Measurements from ENCODE around the gene FCRL4.

DNA sequence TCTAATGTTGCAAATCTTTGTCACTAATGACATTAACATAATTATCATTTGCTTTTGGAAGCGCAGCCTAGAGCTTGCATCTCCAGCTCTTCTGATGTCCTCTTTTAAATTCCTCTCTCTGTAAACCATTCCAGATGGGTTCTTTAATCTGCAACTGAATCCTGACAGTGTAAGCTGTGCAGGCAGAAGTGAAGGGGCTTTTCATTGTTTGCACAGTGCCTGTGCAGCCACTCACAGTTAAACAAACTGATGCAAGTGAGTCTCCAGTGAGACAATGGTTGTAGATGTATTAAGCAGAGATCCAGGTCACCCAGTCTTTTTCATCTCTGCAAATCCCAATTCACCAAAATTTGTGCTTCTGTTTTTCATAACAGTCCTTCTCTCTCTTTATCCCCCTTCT is 23.0 kb downstream of the FCRL4 start:
- TF ChIP-seq, protein P1, sequence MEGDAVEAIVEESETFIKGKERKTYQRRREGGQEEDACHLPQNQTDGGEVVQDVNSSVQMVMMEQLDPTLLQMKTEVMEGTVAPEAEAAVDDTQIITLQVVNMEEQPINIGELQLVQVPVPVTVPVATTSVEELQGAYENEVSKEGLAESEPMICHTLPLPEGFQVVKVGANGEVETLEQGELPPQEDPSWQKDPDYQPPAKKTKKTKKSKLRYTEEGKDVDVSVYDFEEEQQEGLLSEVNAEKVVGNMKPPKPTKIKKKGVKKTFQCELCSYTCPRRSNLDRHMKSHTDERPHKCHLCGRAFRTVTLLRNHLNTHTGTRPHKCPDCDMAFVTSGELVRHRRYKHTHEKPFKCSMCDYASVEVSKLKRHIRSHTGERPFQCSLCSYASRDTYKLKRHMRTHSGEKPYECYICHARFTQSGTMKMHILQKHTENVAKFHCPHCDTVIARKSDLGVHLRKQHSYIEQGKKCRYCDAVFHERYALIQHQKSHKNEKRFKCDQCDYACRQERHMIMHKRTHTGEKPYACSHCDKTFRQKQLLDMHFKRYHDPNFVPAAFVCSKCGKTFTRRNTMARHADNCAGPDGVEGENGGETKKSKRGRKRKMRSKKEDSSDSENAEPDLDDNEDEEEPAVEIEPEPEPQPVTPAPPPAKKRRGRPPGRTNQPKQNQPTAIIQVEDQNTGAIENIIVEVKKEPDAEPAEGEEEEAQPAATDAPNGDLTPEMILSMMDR (IDR thresholded peaks at IDR 0.05; ENCODE audit: insufficient read depth, low read depth, low read length), result no peak
- no peak for TF ChIP-seq EZH2 (IDR thresholded peaks at IDR 0.05; ENCODE audit: insufficient read depth, low read length)
